ENCODE data around the gene RAD51AP2.

- TF ChIP-seq CTCF (CRISPR knock-in tag; IDR thresholded peaks at IDR 0.05) (no peak), ZNF432 (CRISPR knock-in tag; IDR thresholded peaks at IDR 0.05; ENCODE audit: borderline replicate concordance) (no peak), RFXAP (CRISPR knock-in tag; IDR thresholded peaks at IDR 0.05; ENCODE audit: borderline replicate concordance) (no peak), FOXA1 (IDR thresholded peaks at IDR 0.05) (no peak), FOXA1 (CRISPR knock-in tag; IDR thresholded peaks at IDR 0.05) (no peak), TCF7 (IDR thresholded peaks at IDR 0.05; ENCODE audit: low read depth) (no peak), TGIF2 (CRISPR knock-in tag; IDR thresholded peaks at IDR 0.05) (no peak), JUN (CRISPR knock-in tag; IDR thresholded peaks at IDR 0.05) (no peak), E2F2 (CRISPR knock-in tag; IDR thresholded peaks at IDR 0.05; ENCODE audit: borderline replicate concordance) (no peak), ARHGAP35 (CRISPR knock-in tag; IDR thresholded peaks at IDR 0.05; ENCODE audit: borderline replicate concordance) (no peak), FOXM1 (CRISPR knock-in tag; IDR thresholded peaks at IDR 0.05) (no peak), ZXDC (CRISPR knock-in tag; IDR thresholded peaks at IDR 0.05) (no peak), ZNF549 (CRISPR knock-in tag; IDR thresholded peaks at IDR 0.05) (no peak), SMC3 (IDR thresholded peaks at IDR 0.05; ENCODE audit: low read length) (no peak)
These were observed 1.2 kb upstream of the RAD51AP2 start for GRCh38 chr2:17519486-17519885.

Data from HepG2 (cell line).